WTC11 (cell line): ENCODE results near the gene BOK. TPM values are rescaled to one million over a fixed set of nuclear protein-coding genes. Genes with fewer than 3 reads are reported as not detected.
A peak's percentile ranks its signal among the peaks of the same experiment; 100 is the strongest.

ENCODE experiments used
- ATAC-seq: fragments of 200-7000 bp; cut with Tn5 transposase; 2 replicates; pipeline ENCODE4 v1.10.0; 2021; ENCODE audit warnings: mild to moderate bottlenecking, moderate library complexity
- CTCF ChIA-PET: fragments of 300-600 bp; sonication (Branson Sonifier 250); formaldehyde crosslinking; loops from one replicate; lab custom pipeline; 2021; ENCODE audit warnings: antibody characterized with exemption; lab: Charles Lee
- POLR2A ChIA-PET: fragments of 350-600 bp; sonication (Branson Sonifier 250); formaldehyde crosslinking; loops from one replicate; lab custom pipeline; 2021; ENCODE audit warnings: antibody characterized with exemption; lab: Charles Lee
- DNase-seq: peaks from one replicate; pipeline ENCODE4 v3.0.0; 2021; ENCODE audit warnings: low spot score
- H3K27ac Mint-ChIP-seq: 2 replicates; pipeline ENCODE4 v1.8.0; 2021; ENCODE audit warnings: mixed read lengths
- H3K27me3 Mint-ChIP-seq: 2 replicates; pipeline ENCODE4 v1.8.0; 2021; ENCODE audit warnings: low read depth, mild to moderate bottlenecking, moderate library complexity, mixed read lengths
- H3K36me3 Mint-ChIP-seq: 2 replicates; pipeline ENCODE4 v1.8.0; 2021; ENCODE audit warnings: mixed read lengths
- H3K4me1 Mint-ChIP-seq: 2 replicates; pipeline ENCODE4 v1.8.0; 2022; ENCODE audit warnings: mixed read lengths
- H3K4me3 Mint-ChIP-seq: 2 replicates; pipeline ENCODE4 v1.8.0; 2021; ENCODE audit warnings: mild to moderate bottlenecking, moderate library complexity, mixed read lengths
- H3K9me3 Mint-ChIP-seq: 2 replicates; pipeline ENCODE4 v1.8.0; 2021; ENCODE audit warnings: mixed read lengths
- AR ChIP-seq: fragments of 250-450 bp; sonication (Bioruptor Pico); IDR thresholded peaks from 2 replicates; pipeline ENCODE4 v1.9.0; 2021; ENCODE audit warnings: mild to moderate bottlenecking
- CREM ChIP-seq: sonication (generic); formaldehyde crosslinking; IDR thresholded peaks from 2 replicates; pipeline ENCODE4 v1.8.1; 2022; ENCODE audit warnings: mild to moderate bottlenecking, missing genetic modification reagents, moderate library complexity
- E2F1 ChIP-seq: sonication (generic); formaldehyde crosslinking; IDR thresholded peaks from 2 replicates; pipeline ENCODE4 v1.8.0; 2022; ENCODE audit warnings: mild to moderate bottlenecking, missing genetic modification reagents
- E2F4 ChIP-seq: sonication (generic); formaldehyde crosslinking; IDR thresholded peaks from 2 replicates; pipeline ENCODE4 v1.8.1; 2022; ENCODE audit warnings: low read depth, mild to moderate bottlenecking, moderate library complexity, missing genetic modification reagents, borderline replicate concordance
- ELF4 ChIP-seq: sonication (generic); formaldehyde crosslinking; IDR thresholded peaks from 2 replicates; pipeline ENCODE4 v1.8.1; 2022; ENCODE audit warnings: low read depth, mild to moderate bottlenecking, moderate library complexity, missing genetic modification reagents
- EMX1 ChIP-seq: fragments of 250-450 bp; sonication (Bioruptor Pico); IDR thresholded peaks from 2 replicates; pipeline ENCODE4 v1.8.0; 2021; ENCODE audit warnings: mild to moderate bottlenecking
- ETV6 ChIP-seq: sonication (generic); formaldehyde crosslinking; IDR thresholded peaks from 2 replicates; pipeline ENCODE4 v1.8.1; 2022; ENCODE audit warnings: mild to moderate bottlenecking, missing genetic modification reagents
- GABPB1 ChIP-seq: sonication (generic); formaldehyde crosslinking; IDR thresholded peaks from 2 replicates; pipeline ENCODE4 v1.8.1; 2023; ENCODE audit warnings: mild to moderate bottlenecking, missing genetic modification reagents
- GRHL2 ChIP-seq: fragments of 250-450 bp; sonication (Bioruptor Pico); IDR thresholded peaks from 2 replicates; pipeline ENCODE4 v1.8.0; 2022; ENCODE audit warnings: mild to moderate bottlenecking, moderate library complexity; ENCODE audit not compliant: insufficient replicate concordance, severe bottlenecking
- IRF2 ChIP-seq: sonication (generic); formaldehyde crosslinking; IDR thresholded peaks from 2 replicates; pipeline ENCODE4 v1.8.0; 2022; ENCODE audit warnings: low read depth, missing genetic modification reagents, borderline replicate concordance
- JAZF1 ChIP-seq: fragments of 250-450 bp; sonication (Bioruptor Pico); IDR thresholded peaks from 2 replicates; pipeline ENCODE4 v1.9.0; 2021; ENCODE audit warnings: moderate library complexity, mild to moderate bottlenecking, inconsistent platforms
- PRDM15 ChIP-seq: sonication (generic); formaldehyde crosslinking; IDR thresholded peaks from 2 replicates; pipeline ENCODE4 v1.8.0; 2022; ENCODE audit warnings: missing genetic modification reagents
- PREB ChIP-seq: sonication (generic); formaldehyde crosslinking; IDR thresholded peaks from 2 replicates; pipeline ENCODE4 v1.8.1; 2022; ENCODE audit warnings: mild to moderate bottlenecking, missing genetic modification reagents, moderate library complexity, borderline replicate concordance
- SMAD3 ChIP-seq: sonication (generic); formaldehyde crosslinking; IDR thresholded peaks from 2 replicates; pipeline ENCODE4 v1.8.0; 2022; ENCODE audit warnings: missing genetic modification reagents, mild to moderate bottlenecking, borderline replicate concordance
- SP1 ChIP-seq: sonication (generic); formaldehyde crosslinking; conservative IDR thresholded peaks from 2 replicates; pipeline ENCODE4 v1.8.1; 2022; ENCODE audit warnings: missing genetic modification reagents
- TEAD4 ChIP-seq: sonication (generic); formaldehyde crosslinking; IDR thresholded peaks from 2 replicates; pipeline ENCODE4 v1.8.0; 2022; ENCODE audit warnings: mild to moderate bottlenecking, missing genetic modification reagents
- USF1 ChIP-seq: sonication (generic); formaldehyde crosslinking; IDR thresholded peaks from 2 replicates; pipeline ENCODE4 v1.8.0; 2022; ENCODE audit warnings: mild to moderate bottlenecking, missing genetic modification reagents
- ZNF121 ChIP-seq: sonication (generic); formaldehyde crosslinking; IDR thresholded peaks from 2 replicates; pipeline ENCODE4 v1.8.0; 2023; ENCODE audit warnings: missing genetic modification reagents
- ZNF512 ChIP-seq: sonication (generic); formaldehyde crosslinking; IDR thresholded peaks from 2 replicates; pipeline ENCODE4 v1.8.1; 2022; ENCODE audit warnings: missing genetic modification reagents, borderline replicate concordance
- ZNF671 ChIP-seq: fragments of 250-450 bp; sonication (Bioruptor Pico); IDR thresholded peaks from 2 replicates; pipeline ENCODE4 v1.8.0; 2021; ENCODE audit warnings: mild to moderate bottlenecking
- ZSCAN18 ChIP-seq: fragments of 250-450 bp; sonication (Bioruptor Pico); IDR thresholded peaks from 2 replicates; pipeline ENCODE4 v2.1.2; 2022; ENCODE audit warnings: mild to moderate bottlenecking, moderate library complexity
- total RNA-seq: library from RNA; stranded (reverse); gene quantifications from 3 replicates; pipeline ENCODE4 v1.2.3, GENCODE V29; 2021

The BOK gene
- total RNA-seq, 1 experiment from 2014 or later = 39.4 TPM

GRCh38 chr2:241595600-241596140, 37.1 kb downstream of the BOK start (continued):
- TF ChIP-seq PRDM15 (CRISPR knock-in tag) = no peak
- no peak for TF ChIP-seq GABPB1 (CRISPR knock-in tag)
- no peak for TF ChIP-seq ETV6 (CRISPR knock-in tag)
- TF ChIP-seq IRF2 = no peak
- no peak for TF ChIP-seq AR
- no peak for TF ChIP-seq TEAD4 (CRISPR knock-in tag)
- TF ChIP-seq EMX1 (CRISPR knock-in tag) = no peak
- no peak for TF ChIP-seq SMAD3 (CRISPR knock-in tag)

GRCh38 chr2:241597561-241597960, 39.0 kb downstream of the BOK start:
- peak overlapping the region; percentile 31; the same call in 1 of the 2 replicates for H3K27ac Mint-ChIP-seq
- POLR2A ChIA-PET = no interaction called here
- TF ChIP-seq GRHL2 (CRISPR knock-in tag) (no peak), ELF4 (no peak), ZSCAN18 (CRISPR knock-in tag) (no peak), ZNF121 (CRISPR knock-in tag) (no peak), E2F4 (CRISPR knock-in tag) (no peak), SP1 (CRISPR knock-in tag) (no peak), ZNF512 (CRISPR knock-in tag) (no peak), E2F1 (CRISPR knock-in tag) (no peak), JAZF1 (CRISPR knock-in tag) (no peak), USF1 (CRISPR knock-in tag) (no peak), CREM (CRISPR knock-in tag) (no peak), PREB (CRISPR knock-in tag) (no peak), ZNF671 (CRISPR knock-in tag) (no peak)

More at GRCh38 chr2:241597561-241597960, 39.0 kb downstream of the BOK start:
- no peaks in the 10 kb centered on the region for H3K9me3 Mint-ChIP-seq
- ATAC-seq (no peak), DNase-seq (no peak)
- no peaks in the 10 kb centered on the region for H3K4me1 Mint-ChIP-seq
- H3K27me3 Mint-ChIP-seq = no peaks in the 10 kb centered on the region
- CTCF ChIA-PET = interaction anchor here (0.6 to 2.1 kb wide), 3 partner anchors 12 to 687 kb away, joined by 3 to 11 read pairs (median 3); no protein-coding TSS in a partner anchor
- H3K4me3 Mint-ChIP-seq = no peak overlapping the region
- H3K36me3 Mint-ChIP-seq = peaks cover 44% of the 10 kb centered on the region
